SK-N-SH treated with all-trans-retinoic acid at 6 μM for 48 hours (cell line): ENCODE data around the gene GRIA4.

Source experiments
- ARNTL ChIP-seq: fragments of 450-650 bp; formaldehyde crosslinking; IDR thresholded peaks from 2 replicates; pipeline ENCODE4 v1.5.0; 2020; ENCODE audit warnings: low read depth, mild to moderate bottlenecking, moderate library complexity, borderline replicate concordance
- BACH2 ChIP-seq: fragments of 250-450 bp; sonication (Bioruptor Pico); IDR thresholded peaks from 2 replicates; pipeline ENCODE4 v1.9.0; 2021; ENCODE audit warnings: mild to moderate bottlenecking, borderline replicate concordance
- CREB5 ChIP-seq: fragments of 250-450 bp; sonication (Bioruptor Pico); IDR thresholded peaks from 2 replicates; pipeline ENCODE4 v1.5.1; 2020; ENCODE audit warnings: low read depth, mild to moderate bottlenecking, moderate library complexity
- GLIS3 ChIP-seq: fragments of 250-450 bp; sonication (Bioruptor Pico); IDR thresholded peaks from 2 replicates; pipeline ENCODE4 v1.5.0; 2020; ENCODE audit warnings: mild to moderate bottlenecking, moderate library complexity
- PATZ1 ChIP-seq: fragments of 250-450 bp; sonication (Bioruptor Pico); IDR thresholded peaks from 2 replicates; pipeline ENCODE4 v1.8.0; 2020; ENCODE audit warnings: mild to moderate bottlenecking, moderate library complexity, borderline replicate concordance
- RARB ChIP-seq: fragments of 250-450 bp; sonication (Bioruptor Pico); IDR thresholded peaks from 2 replicates; pipeline ENCODE4 v1.8.0; 2021; ENCODE audit warnings: mild to moderate bottlenecking, moderate library complexity
- ZFP30 ChIP-seq: fragments of 450-650 bp; formaldehyde crosslinking; IDR thresholded peaks from 2 replicates; pipeline ENCODE4 v1.5.0; 2022; ENCODE audit warnings: mild to moderate bottlenecking, moderate library complexity
- ZNF565 ChIP-seq: fragments of 450-650 bp; formaldehyde crosslinking; conservative IDR thresholded peaks from 2 replicates; pipeline ENCODE4 v1.5.0; 2020; ENCODE audit warnings: low read depth, mild to moderate bottlenecking, moderate library complexity

GRCh38 chr11:105648762-105649161 is 38.9 kb downstream of the GRIA4 start:
- no peak for TF ChIP-seq ZFP30 (CRISPR knock-in tag)
- no peak for TF ChIP-seq CREB5
- no peak for TF ChIP-seq GLIS3
- no peak for TF ChIP-seq RARB (CRISPR knock-in tag)
- TF ChIP-seq ARNTL (CRISPR knock-in tag), result no peak
- no peak for TF ChIP-seq BACH2 (CRISPR knock-in tag)
- no peak for TF ChIP-seq ZNF565
- TF ChIP-seq PATZ1, result no peak
